Loucy (cell line): Measurements from ENCODE around the gene SULT1C3.

Source experiments
- CTCF ChIP-seq: fragments of 200-600 bp; sonication (generic); conservative IDR thresholded peaks from 2 replicates; pipeline ENCODE4 v1.5.1; 2014; ENCODE audit warnings: mild to moderate bottlenecking, antibody characterized with exemption, low read length
- EZH2phosphoT487 ChIP-seq: fragments of 200-600 bp; IDR thresholded peaks from 2 replicates; pipeline ENCODE4 v1.6.1; 2018; ENCODE audit warnings: antibody characterized with exemption, mild to moderate bottlenecking, moderate library complexity, borderline replicate concordance

GRCh38 chr2:108270768-108271506 is 31.2 kb downstream of the SULT1C3 start:
- TF ChIP-seq CTCF (no peak), EZH2phosphoT487 (no peak)
